Panc1 (cell line): Measurements from ENCODE around the gene DHX8.

ENCODE experiments used
- POLR2AphosphoS5 ChIP-seq: IDR thresholded peaks from 2 replicates; pipeline ENCODE4 v1.6.1; 2012; ENCODE audit warnings: mild to moderate bottlenecking, low read depth, low read length, moderate library complexity
- SIN3A ChIP-seq: IDR thresholded peaks from 2 replicates; pipeline ENCODE4 v1.6.1; 2012; ENCODE audit warnings: low read depth, mild to moderate bottlenecking, low read length, moderate library complexity, borderline replicate concordance; ENCODE audit not compliant: insufficient read depth
- TCF7L2 ChIP-seq: IDR thresholded peaks from 2 replicates; pipeline ENCODE4 v1.6.1; 2011; ENCODE audit warnings: mild to moderate bottlenecking, low read depth, low read length, inconsistent platforms
- TF ChIP-seq, protein P1 (sequence below): fragments of 450-650 bp; IDR thresholded peaks from 2 replicates; pipeline ENCODE4 v1.5.1; 2017; ENCODE audit warnings: mild to moderate bottlenecking

- TF ChIP-seq, protein P1, sequence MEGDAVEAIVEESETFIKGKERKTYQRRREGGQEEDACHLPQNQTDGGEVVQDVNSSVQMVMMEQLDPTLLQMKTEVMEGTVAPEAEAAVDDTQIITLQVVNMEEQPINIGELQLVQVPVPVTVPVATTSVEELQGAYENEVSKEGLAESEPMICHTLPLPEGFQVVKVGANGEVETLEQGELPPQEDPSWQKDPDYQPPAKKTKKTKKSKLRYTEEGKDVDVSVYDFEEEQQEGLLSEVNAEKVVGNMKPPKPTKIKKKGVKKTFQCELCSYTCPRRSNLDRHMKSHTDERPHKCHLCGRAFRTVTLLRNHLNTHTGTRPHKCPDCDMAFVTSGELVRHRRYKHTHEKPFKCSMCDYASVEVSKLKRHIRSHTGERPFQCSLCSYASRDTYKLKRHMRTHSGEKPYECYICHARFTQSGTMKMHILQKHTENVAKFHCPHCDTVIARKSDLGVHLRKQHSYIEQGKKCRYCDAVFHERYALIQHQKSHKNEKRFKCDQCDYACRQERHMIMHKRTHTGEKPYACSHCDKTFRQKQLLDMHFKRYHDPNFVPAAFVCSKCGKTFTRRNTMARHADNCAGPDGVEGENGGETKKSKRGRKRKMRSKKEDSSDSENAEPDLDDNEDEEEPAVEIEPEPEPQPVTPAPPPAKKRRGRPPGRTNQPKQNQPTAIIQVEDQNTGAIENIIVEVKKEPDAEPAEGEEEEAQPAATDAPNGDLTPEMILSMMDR = no peak
- TF ChIP-seq POLR2AphosphoS5 (no peak), TCF7L2 (no peak), SIN3A (no peak)
Measured at GRCh38 chr17:43546319-43547188, 62.8 kb downstream of the DHX8 start, which contains the start of gene ETV4.
